ENCODE measurements around the gene SLC25A21.
"Not testable (repeated sequence)": the region's sequence is repeated elsewhere in the genome, so short reads cannot be mapped to it uniquely, and the experiment has no call there.

SLC25A21 gene

DNA sequence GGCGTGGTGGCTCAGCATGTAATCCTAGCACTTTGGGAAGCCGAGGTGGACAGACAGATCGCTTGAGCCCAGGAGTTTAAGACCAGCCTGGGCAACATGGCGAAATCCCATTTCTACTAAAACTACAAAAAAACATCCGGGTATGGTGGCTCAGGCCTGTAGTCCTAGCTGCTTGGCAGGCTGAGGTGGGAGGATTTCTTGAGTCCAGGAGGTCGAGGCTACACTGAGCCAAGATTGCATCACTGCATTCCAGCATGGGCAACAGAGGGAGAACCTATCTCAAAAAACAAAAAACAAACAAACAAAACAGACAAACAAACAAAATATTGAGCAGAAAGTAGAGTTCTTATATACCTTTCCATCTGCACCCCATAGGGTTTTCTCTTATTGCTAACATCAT is 9.0 kb upstream of the SLC25A21 start:
- TF ChIP-seq, protein P1, sequence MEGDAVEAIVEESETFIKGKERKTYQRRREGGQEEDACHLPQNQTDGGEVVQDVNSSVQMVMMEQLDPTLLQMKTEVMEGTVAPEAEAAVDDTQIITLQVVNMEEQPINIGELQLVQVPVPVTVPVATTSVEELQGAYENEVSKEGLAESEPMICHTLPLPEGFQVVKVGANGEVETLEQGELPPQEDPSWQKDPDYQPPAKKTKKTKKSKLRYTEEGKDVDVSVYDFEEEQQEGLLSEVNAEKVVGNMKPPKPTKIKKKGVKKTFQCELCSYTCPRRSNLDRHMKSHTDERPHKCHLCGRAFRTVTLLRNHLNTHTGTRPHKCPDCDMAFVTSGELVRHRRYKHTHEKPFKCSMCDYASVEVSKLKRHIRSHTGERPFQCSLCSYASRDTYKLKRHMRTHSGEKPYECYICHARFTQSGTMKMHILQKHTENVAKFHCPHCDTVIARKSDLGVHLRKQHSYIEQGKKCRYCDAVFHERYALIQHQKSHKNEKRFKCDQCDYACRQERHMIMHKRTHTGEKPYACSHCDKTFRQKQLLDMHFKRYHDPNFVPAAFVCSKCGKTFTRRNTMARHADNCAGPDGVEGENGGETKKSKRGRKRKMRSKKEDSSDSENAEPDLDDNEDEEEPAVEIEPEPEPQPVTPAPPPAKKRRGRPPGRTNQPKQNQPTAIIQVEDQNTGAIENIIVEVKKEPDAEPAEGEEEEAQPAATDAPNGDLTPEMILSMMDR (IDR thresholded peaks at IDR 0.05; ENCODE audit: insufficient read depth, low read depth, low read length, missing control alignments): no peak
- H3K4me3 ChIP-seq (ENCODE audit: low read length): no peak overlapping the region

DNA sequence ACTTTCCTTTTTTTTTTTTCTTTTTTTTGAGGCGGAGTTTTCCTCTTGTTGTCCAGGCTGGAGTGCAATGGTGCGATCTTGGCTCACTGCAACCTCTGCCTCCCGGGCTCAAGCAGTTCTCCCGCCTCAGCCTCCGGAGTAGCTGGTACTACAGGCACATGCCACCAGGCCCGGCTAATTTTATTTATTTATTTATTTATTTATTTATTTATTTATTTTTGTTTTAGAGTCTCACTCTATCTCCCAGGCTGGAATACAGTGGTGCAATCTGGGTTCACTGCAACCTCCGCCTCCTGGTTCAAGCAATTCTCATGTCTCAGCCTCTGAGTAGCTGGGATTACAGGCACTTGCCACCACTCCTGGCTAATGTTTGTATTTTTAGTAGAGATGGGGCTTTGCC is 8.5 kb upstream of the SLC25A21 start:
- not testable (repeated sequence) for H3K4me3 ChIP-seq (ENCODE audit: low read length)

More for the DNA sequence above, 9.0 kb upstream of the SLC25A21 start:
- no peak for DNase-seq (ENCODE audit: low read depth)

DNA sequence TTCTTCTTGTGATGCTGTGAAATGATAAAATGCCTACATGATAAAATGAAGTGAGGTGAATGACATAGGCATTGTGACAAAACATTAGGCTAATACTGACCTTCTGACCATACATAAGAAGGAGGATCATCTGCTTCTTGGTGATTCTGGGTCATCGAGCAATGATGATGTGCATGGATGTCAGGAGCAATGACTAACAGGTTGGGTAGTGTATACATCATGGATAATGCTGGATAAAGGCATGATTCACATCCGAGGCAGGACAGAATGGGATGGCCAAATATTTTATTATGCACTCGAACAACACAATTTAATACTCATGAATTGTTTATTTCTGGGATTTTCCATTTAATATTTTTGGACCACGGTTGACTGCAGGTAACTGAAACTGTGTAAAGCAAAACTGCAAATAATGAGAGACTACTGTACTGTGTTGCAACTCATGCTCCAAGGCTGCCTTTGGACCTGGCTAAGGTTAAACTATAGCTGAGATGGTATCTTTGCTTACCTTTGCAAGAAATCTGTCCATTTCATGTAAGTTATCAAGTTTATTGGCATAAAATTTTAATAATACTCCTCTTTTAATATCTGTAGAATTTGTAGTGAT is 7.6 kb upstream of the SLC25A21 start:
- DNase-seq (ENCODE audit: low read depth): peak; percentile 77
- no peak overlapping the region for H3K4me3 ChIP-seq (ENCODE audit: low read length)
- TF ChIP-seq, protein P1 (IDR thresholded peaks at IDR 0.05; ENCODE audit: insufficient read depth, low read depth, low read length, missing control alignments): no peak

More for the DNA sequence above, 8.5 kb upstream of the SLC25A21 start:
- DNase-seq (ENCODE audit: low read depth): not testable (repeated sequence)

DNA sequence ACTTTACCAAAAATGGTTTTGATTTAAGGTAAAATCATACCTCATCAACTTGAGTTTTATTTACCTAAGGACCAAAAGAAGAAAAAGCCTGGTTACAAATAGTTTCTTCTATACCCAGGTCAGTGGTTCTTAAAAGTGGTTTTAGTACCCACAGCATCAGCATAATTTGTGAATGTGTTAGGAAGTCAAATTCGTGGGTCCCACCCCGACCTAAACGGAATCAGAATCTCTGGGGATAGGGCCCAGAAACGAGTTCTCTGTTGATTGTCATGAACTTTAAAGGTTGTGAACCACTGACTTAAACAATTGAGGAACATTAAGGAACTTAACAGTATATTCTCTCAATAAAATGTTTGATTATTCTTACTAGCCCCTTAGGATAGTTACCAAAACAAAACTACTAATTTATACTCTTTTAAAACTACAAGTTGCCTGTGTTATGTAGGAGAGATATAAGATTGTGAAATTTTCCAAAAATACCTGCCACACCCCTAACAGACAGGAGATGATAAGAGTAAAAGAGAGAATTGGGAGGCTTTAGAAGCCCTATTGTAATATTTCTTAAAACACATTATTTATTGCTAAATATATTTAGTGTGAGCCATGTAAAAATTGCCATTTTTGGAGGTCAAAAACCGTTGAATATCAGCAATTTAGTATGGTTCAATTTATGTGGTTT is 669 bp upstream of the SLC25A21 start:
- no peak for DNase-seq (ENCODE audit: low read depth)
- peak overlapping the region; percentile 78 for H3K4me3 ChIP-seq (ENCODE audit: low read length)

DNA sequence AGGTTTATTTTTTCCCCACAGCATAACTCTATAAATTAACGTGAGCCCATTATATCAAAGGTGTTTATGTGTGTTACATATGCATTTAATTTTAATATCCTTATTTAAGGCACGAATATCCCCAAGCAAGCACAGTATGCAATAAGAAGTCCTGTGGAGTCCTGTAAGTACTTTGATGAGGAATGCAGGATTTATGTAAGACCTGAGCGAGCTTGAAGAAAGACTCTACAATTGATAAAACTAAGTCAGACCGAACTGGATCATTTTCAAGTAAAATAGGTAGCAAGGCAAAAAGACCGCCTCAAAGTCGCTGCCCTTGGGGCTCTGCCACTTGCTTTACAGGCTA is 755 bp downstream of the SLC25A21 start:
- no peak for DNase-seq (ENCODE audit: low read depth)
- peak overlapping the region; percentile 78 for H3K4me3 ChIP-seq (ENCODE audit: low read length)
- TF ChIP-seq, protein P1 (IDR thresholded peaks at IDR 0.05; ENCODE audit: insufficient read depth, low read depth, low read length, missing control alignments): no peak

More for the DNA sequence above, 669 bp upstream of the SLC25A21 start:
- TF ChIP-seq, protein P1 (IDR thresholded peaks at IDR 0.05; ENCODE audit: insufficient read depth, low read depth, low read length, missing control alignments): no peak

DNA sequence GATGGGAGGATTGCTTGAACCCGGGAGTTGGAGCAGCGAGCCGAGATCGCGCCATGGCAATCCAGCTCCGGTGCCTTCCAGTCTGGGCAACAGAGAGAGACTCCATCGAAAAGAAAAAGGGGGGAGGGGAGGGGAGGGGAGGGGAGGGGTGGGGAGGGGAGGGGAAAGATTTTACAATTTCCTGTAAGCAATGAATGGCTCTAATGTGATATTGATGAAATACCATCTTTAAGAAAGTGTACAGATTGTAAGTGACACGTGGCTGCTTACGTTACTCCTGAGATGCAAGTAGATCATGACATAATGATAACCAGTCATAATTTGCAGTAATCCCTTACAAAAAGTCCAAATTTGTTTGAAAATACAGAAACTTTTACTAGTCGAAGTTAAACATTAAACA is 1.4 kb downstream of the SLC25A21 start:
- DNase-seq (ENCODE audit: low read depth): no peak
- H3K4me3 ChIP-seq (ENCODE audit: low read length): no peak overlapping the region
- TF ChIP-seq, protein P1 (IDR thresholded peaks at IDR 0.05; ENCODE audit: insufficient read depth, low read depth, low read length, missing control alignments): no peak

DNA sequence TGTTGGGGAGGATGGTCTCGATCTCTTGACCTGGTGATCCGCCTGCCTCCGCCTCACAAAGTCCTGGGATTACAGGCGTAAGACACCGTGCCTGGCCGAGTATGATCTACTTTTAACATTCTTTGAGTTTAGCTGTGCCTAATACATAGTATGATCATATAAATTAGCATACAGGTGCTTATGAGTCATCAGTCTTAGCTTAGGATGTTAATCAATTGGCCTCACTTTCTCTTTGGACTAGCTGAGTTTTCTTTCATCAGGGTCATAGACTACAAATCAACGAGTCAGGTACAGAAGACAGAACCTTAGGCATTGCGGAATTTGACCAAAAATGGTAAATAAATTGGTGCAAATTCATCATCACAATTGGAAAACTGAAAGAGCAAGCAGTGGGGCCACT is 2.2 kb downstream of the SLC25A21 start:
- TF ChIP-seq, protein P1 (IDR thresholded peaks at IDR 0.05; ENCODE audit: insufficient read depth, low read depth, low read length, missing control alignments): no peak
- H3K4me3 ChIP-seq (ENCODE audit: low read length): no peak overlapping the region
- no peak for DNase-seq (ENCODE audit: low read depth)

Data from epithelial cell of esophagus (primary cell).